ENCODE data around the gene SUGP2. TPM values are rescaled to one million over a fixed set of nuclear protein-coding genes. Genes with fewer than 3 reads are reported as not detected.

Gene SUGP2
- total and polyA plus RNA-seq, 2 of the 13 experiments (the other 11 are each of a cell fraction or from before 2014, with no cell fraction given), result 40.6 to 57.7 TPM

DNA sequence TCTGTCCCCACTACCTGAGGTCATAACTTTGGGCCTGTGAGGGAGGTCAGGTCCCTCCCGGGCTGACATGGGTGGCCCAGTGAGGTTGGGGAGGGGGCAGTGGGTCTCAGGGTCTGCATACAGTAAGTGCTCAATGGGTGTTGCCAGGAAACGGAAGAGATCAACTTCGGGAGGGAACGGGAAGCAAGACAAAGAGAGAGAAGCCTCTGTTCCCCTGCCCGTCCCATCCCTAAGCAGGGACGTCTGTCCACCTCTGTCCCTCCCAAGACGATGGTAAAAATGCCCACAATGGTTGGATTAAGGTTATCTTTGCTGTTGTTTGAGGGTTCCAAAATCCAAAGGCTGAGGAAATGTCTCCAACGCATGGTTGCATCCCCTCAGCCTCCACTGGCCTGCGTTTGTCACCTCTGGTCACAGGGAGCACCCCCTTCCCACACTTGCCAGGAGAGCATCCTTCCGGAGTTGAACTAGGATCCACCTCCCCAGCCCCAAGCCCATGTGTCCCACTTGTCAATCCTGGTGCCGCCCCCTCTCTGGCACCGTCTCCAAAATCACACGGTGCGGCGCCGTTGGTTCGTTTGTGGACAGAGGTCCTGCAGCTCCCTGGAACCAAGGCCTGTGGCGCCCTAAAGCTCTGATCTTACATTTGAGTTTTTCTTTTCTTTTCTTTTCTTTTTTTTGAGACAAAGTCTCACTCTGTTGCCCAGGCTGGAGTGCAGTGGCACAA lies 91.5 kb downstream of the SUGP2 start (continued):
- TF ChIP-seq ZNF83 (CRISPR knock-in tag; IDR thresholded peaks at IDR 0.05; ENCODE audit: borderline replicate concordance) (no peak), STAG1 (CRISPR knock-in tag; IDR thresholded peaks at IDR 0.05) (peak; percentile 83), PATZ1 (CRISPR knock-in tag; IDR thresholded peaks at IDR 0.05) (peak; percentile 40; the same call in 1 of the 2 replicates)

Other genes with a start within 250 kb of the SUGP2 start
- 0.04 TPM in 1 of 2 replicates, not detected in the other for gene COMP, start 242.2 kb downstream of the SUGP2 start, total RNA-seq (2016; rRNA removed; fragmentation: Illumina TruSeq; extraction: Trizol)
- 0.13 and 0.16 TPM in 2 replicates for gene COMP, start 242.2 kb downstream of the SUGP2 start, polyA plus RNA-seq (2011; rRNA removed)
- 37.3 and 41.8 TPM in 2 replicates for gene UPF1, start 201.6 kb downstream of the SUGP2 start, total RNA-seq (2016; rRNA removed; fragmentation: Illumina TruSeq; extraction: Trizol)
- gene UPF1, start 201.6 kb downstream of the SUGP2 start, polyA plus RNA-seq (2011; rRNA removed), result 16.9 and 23.1 TPM in 2 replicates
- gene CERS1, start 137.4 kb downstream of the SUGP2 start, total RNA-seq (2016; rRNA removed; fragmentation: Illumina TruSeq; extraction: Trizol), result 2.3 and 4.6 TPM in 2 replicates
- gene CERS1, start 137.4 kb downstream of the SUGP2 start, polyA plus RNA-seq (2011; rRNA removed), result 9.8 and 18.8 TPM in 2 replicates
- 188 and 189 TPM in 2 replicates for gene COPE, start 114.1 kb downstream of the SUGP2 start, total RNA-seq (2016; rRNA removed; fragmentation: Illumina TruSeq; extraction: Trizol)
- gene COPE, start 114.1 kb downstream of the SUGP2 start, polyA plus RNA-seq (2011; rRNA removed), result 205 and 222 TPM in 2 replicates
- gene DDX49, start 113.8 kb downstream of the SUGP2 start, total RNA-seq (2016; rRNA removed; fragmentation: Illumina TruSeq; extraction: Trizol), result 44.6 and 46.2 TPM in 2 replicates
- 27.0 and 28.9 TPM in 2 replicates for gene DDX49, start 113.8 kb downstream of the SUGP2 start, polyA plus RNA-seq (2011; rRNA removed)
- 16.0 and 21.3 TPM in 2 replicates for gene HOMER3, start 92.3 kb downstream of the SUGP2 start, total RNA-seq (2016; rRNA removed; fragmentation: Illumina TruSeq; extraction: Trizol)
- gene HOMER3, start 92.3 kb downstream of the SUGP2 start, polyA plus RNA-seq (2011; rRNA removed), result 27.3 and 33.7 TPM in 2 replicates
- gene ARMC6, start 86 bp upstream of the SUGP2 start, total RNA-seq (2016; rRNA removed; fragmentation: Illumina TruSeq; extraction: Trizol), result 36.8 and 42.7 TPM in 2 replicates
- 16.2 and 24.6 TPM in 2 replicates for gene ARMC6, start 86 bp upstream of the SUGP2 start, polyA plus RNA-seq (2011; rRNA removed)
- 13.5 and 18.3 TPM in 2 replicates for gene SLC25A42, start 30.5 kb upstream of the SUGP2 start, total RNA-seq (2016; rRNA removed; fragmentation: Illumina TruSeq; extraction: Trizol)
- 12.8 and 13.0 TPM in 2 replicates for gene SLC25A42, start 30.5 kb upstream of the SUGP2 start, polyA plus RNA-seq (2011; rRNA removed)
- 10.3 and 25.9 TPM in 2 replicates for gene TMEM161A, start 105.0 kb upstream of the SUGP2 start, total RNA-seq (2016; rRNA removed; fragmentation: Illumina TruSeq; extraction: Trizol)
- 31.4 and 42.7 TPM in 2 replicates for gene TMEM161A, start 105.0 kb upstream of the SUGP2 start, polyA plus RNA-seq (2011; rRNA removed)
- gene MEF2B, start 136.7 kb upstream of the SUGP2 start, total RNA-seq (2016; rRNA removed; fragmentation: Illumina TruSeq; extraction: Trizol), result 0.44 and 1.2 TPM in 2 replicates
- 1.7 and 2.3 TPM in 2 replicates for gene MEF2B, start 136.7 kb upstream of the SUGP2 start, polyA plus RNA-seq (2011; rRNA removed)
- gene BORCS8, start 158.6 kb upstream of the SUGP2 start, total RNA-seq (2016; rRNA removed; fragmentation: Illumina TruSeq; extraction: Trizol), result 13.3 and 16.8 TPM in 2 replicates
- gene BORCS8, start 158.6 kb upstream of the SUGP2 start, polyA plus RNA-seq (2011; rRNA removed), result 9.6 and 9.9 TPM in 2 replicates
- gene RFXANK, start 158.7 kb upstream of the SUGP2 start, total RNA-seq (2016; rRNA removed; fragmentation: Illumina TruSeq; extraction: Trizol), result 80.7 and 83.1 TPM in 2 replicates
- gene RFXANK, start 158.7 kb upstream of the SUGP2 start, polyA plus RNA-seq (2011; rRNA removed), result 49.9 and 56.1 TPM in 2 replicates
- gene NR2C2AP, start 169.9 kb upstream of the SUGP2 start, total RNA-seq (2016; rRNA removed; fragmentation: Illumina TruSeq; extraction: Trizol), result 25.5 and 26.8 TPM in 2 replicates
- 12.2 and 13.8 TPM in 2 replicates for gene NR2C2AP, start 169.9 kb upstream of the SUGP2 start, polyA plus RNA-seq (2011; rRNA removed)
- not detected in 2 replicates for gene NCAN, start 178.4 kb upstream of the SUGP2 start, total RNA-seq (2016; rRNA removed; fragmentation: Illumina TruSeq; extraction: Trizol)
- 0.05 TPM in 1 of 2 replicates, not detected in the other for gene NCAN, start 178.4 kb upstream of the SUGP2 start, polyA plus RNA-seq (2011; rRNA removed)
- 0.53 and 1.1 TPM in 2 replicates for gene TM6SF2, start 239.8 kb upstream of the SUGP2 start, total RNA-seq (2016; rRNA removed; fragmentation: Illumina TruSeq; extraction: Trizol)
- gene TM6SF2, start 239.8 kb upstream of the SUGP2 start, polyA plus RNA-seq (2011; rRNA removed), result 2.5 and 4.4 TPM in 2 replicates